Endothelial cell (in vitro differentiated cells): Measurements from ENCODE around the gene LEMD2. TPM values are rescaled to one million over a fixed set of nuclear protein-coding genes. Genes with fewer than 3 reads are reported as not detected.

Source experiments
- DNase-seq: peaks from one replicate; pipeline ENCODE4 v3.0.0; 2021; ENCODE audit warnings: low spot score
- H3K27ac Mint-ChIP-seq: one replicate; pipeline ENCODE4 v1.8.0; 2021; ENCODE audit warnings: mixed read lengths, inconsistent platforms; ENCODE audit not compliant: unreplicated experiment
- H3K27me3 Mint-ChIP-seq: one replicate; pipeline ENCODE4 v1.8.0; 2021; ENCODE audit warnings: mild to moderate bottlenecking, moderate library complexity, mixed read lengths, inconsistent platforms; ENCODE audit not compliant: unreplicated experiment
- H3K36me3 Mint-ChIP-seq: one replicate; pipeline ENCODE4 v1.8.0; 2021; ENCODE audit warnings: mild to moderate bottlenecking, low read depth, mixed read lengths, inconsistent platforms; ENCODE audit not compliant: unreplicated experiment
- H3K4me1 Mint-ChIP-seq: one replicate; pipeline ENCODE4 v1.8.0; 2021; ENCODE audit warnings: mild to moderate bottlenecking, mixed read lengths, inconsistent platforms; ENCODE audit not compliant: unreplicated experiment
- H3K4me3 Mint-ChIP-seq: one replicate; pipeline ENCODE4 v1.8.0; 2021; ENCODE audit warnings: mild to moderate bottlenecking, mixed read lengths, inconsistent platforms; ENCODE audit not compliant: unreplicated experiment
- H3K9me3 Mint-ChIP-seq: one replicate; pipeline ENCODE4 v1.8.0; 2021; ENCODE audit warnings: mixed read lengths, inconsistent platforms; ENCODE audit not compliant: unreplicated experiment
- CTCF ChIP-seq: fragments of 200-600 bp; sonication (generic); IDR thresholded peaks from one replicate; pipeline ENCODE4 v1.5.0; 2021; ENCODE audit warnings: antibody characterized with exemption; ENCODE audit not compliant: unreplicated experiment
- total RNA-seq: library from RNA; stranded (reverse); fragmentation: NEBNext Ultra II Directional; extraction: Animal tissue kit (Norgen Biotek cat#: 25700); gene quantifications from one replicate; pipeline ENCODE4 v1.2.1, GENCODE V29; 2021; ENCODE audit not compliant: unreplicated experiment

Gene LEMD2
- total RNA-seq, 1 donor from 2014 or later: 105 TPM

- H3K4me3 Mint-ChIP-seq: peak overlapping the region; percentile 62
- no peaks in the 10 kb centered on the region for H3K9me3 Mint-ChIP-seq
- peak; percentile 96 for TF ChIP-seq CTCF
- peak overlapping the region; percentile 82 for H3K27ac Mint-ChIP-seq
- H3K36me3 Mint-ChIP-seq: peaks cover 36% of the 10 kb centered on the region
- H3K27me3 Mint-ChIP-seq: no peaks in the 10 kb centered on the region
- peaks cover 22% of the 10 kb centered on the region for H3K4me1 Mint-ChIP-seq
- DNase-seq: peak; percentile 84
Measured at GRCh38 chr6:33771146-33772081, 17.5 kb downstream of the LEMD2 start.

GRCh38 chr6:33770833-33771145 lies 18.1 kb downstream of the LEMD2 start:
- H3K9me3 Mint-ChIP-seq: no peaks in the 10 kb centered on the region

GRCh38 chr6:33770124-33770832 lies 18.7 kb downstream of the LEMD2 start:
- TF ChIP-seq CTCF: no peak
- peaks cover 22% of the 10 kb centered on the region for H3K4me1 Mint-ChIP-seq
- no peaks in the 10 kb centered on the region for H3K9me3 Mint-ChIP-seq
- no peak for DNase-seq
- no peaks in the 10 kb centered on the region for H3K27me3 Mint-ChIP-seq
- H3K4me3 Mint-ChIP-seq: no peak overlapping the region
- H3K27ac Mint-ChIP-seq: no peak overlapping the region
- H3K36me3 Mint-ChIP-seq: peaks cover 25% of the 10 kb centered on the region

More at GRCh38 chr6:33770833-33771145, 18.1 kb downstream of the LEMD2 start:
- H3K36me3 Mint-ChIP-seq: peaks cover 30% of the 10 kb centered on the region
- H3K4me3 Mint-ChIP-seq: no peak overlapping the region
- no peak for TF ChIP-seq CTCF
- no peak for DNase-seq
- H3K27me3 Mint-ChIP-seq: no peaks in the 10 kb centered on the region
- H3K4me1 Mint-ChIP-seq: peaks cover 22% of the 10 kb centered on the region
- H3K27ac Mint-ChIP-seq: no peak overlapping the region

GRCh38 chr6:33769248-33769821 lies 19.6 kb downstream of the LEMD2 start:
- Mint-ChIP-seq H3K9me3 (no peaks in the 10 kb centered on the region), H3K4me1 (peaks cover 22% of the 10 kb centered on the region), H3K4me3 (no peak overlapping the region), H3K27me3 (no peaks in the 10 kb centered on the region), H3K27ac (no peak overlapping the region), H3K36me3 (peaks cover 19% of the 10 kb centered on the region)
- no peak for TF ChIP-seq CTCF
- DNase-seq: no peak
